NCI-H1436 (cell line): ENCODE data around the gene ZNRF2.

Experiments used
- DNase-seq: peaks from one replicate; lab custom pipeline; 2025; lab: John Stamatoyannopoulos, UW

Gene ZNRF2

DNA sequence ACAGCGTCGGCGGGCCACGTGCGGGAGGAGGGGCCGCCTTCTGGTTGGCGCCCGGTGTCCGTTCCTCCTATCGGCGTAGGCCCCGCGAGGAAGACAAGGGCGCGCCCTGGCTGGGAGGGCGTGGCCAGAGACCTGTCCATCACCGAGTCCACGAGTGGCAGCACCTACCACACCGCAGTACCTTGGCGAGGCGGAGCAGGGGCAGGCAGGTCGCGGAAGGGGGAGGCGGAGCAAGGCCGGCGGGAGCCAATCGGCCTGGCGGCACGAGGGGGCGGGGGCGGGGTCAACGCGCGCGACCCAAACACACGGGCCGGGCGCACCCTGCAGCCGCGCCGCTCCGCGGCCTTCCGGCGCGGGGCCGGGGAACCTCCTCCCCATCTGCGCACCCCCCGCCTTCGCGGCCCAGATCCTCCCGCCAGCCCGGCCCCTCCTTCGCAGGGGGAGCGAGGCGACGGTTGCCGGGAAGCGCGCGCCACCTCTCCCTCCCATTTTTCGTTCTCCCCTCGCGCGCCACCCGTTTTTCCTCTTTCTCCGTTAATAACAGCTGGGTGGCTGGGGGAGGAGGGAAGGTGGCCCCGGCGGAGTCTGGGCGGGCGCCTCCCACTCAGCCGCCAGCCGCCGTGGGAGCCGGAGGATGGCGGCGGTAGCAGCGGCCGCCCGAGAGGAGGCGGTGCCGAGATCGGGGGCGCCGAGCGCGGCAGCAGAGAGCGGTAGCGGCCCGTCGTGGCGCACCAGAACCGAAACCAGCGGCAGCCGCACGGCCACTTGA lies at the start of gene ZNRF2:
TSS of gene ZNRF2 (plus strand) at position 300 of the 769 bp plus-strand sequence. CDS start 761 bp downstream, outside the sequence.
- DNase-seq, result peak; percentile 98

DNA sequence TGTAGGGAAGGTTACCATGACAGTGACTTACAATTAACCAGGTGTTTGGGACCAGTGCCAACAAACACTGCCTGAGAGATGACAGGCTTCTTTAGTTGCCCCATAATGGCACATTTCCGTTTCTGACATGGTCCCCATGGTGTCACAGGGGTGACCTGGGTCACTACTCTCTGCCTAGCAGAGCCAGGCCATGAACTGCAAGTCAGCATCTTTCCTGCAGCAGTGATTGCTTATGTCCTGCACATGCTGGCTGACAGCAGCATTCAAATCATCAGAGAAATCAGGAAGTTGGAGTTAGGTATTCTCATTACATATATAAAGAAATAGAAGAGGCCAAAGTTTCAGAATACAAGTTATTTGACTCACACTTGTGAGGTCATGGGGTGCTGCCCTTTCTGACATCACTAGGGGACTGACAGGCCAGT lies 47.1 kb upstream of the ZNRF2 start:
- peak; percentile 53 for DNase-seq

DNA sequence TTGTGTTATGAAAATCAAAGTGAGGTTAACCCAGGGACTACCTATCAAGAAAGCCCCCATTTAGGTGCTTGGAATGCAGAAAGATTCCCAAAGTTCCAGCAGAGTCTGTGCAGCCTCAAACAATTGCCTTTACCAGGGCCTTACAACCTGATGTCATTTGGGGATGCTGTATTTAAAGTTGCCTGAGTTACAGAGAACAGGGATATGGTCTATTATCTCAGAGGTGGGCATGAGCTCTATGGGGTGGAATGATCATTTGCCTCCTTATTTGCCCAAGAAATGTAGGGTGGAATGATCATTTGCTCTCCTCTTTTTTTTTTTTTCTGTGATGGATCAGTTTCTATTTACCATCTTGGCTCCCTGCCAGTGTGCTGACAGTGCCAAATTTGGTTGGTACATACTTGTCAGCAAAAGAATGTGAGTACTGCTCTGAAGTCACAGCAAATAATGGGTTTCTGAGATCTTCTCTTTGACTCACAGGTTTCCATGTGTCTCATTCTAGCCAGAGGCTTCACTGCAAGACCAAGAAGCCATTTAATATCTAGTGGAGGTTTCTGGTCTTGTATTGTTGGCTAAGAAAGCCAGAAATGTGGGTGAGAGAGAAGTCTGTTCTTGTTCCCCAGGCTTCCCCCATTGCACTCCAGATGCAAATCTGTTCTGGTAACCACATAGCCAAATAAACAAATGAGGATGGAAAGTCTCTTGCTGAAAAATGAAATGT lies 45.5 kb upstream of the ZNRF2 start:
- DNase-seq, result peak; percentile 49

DNA sequence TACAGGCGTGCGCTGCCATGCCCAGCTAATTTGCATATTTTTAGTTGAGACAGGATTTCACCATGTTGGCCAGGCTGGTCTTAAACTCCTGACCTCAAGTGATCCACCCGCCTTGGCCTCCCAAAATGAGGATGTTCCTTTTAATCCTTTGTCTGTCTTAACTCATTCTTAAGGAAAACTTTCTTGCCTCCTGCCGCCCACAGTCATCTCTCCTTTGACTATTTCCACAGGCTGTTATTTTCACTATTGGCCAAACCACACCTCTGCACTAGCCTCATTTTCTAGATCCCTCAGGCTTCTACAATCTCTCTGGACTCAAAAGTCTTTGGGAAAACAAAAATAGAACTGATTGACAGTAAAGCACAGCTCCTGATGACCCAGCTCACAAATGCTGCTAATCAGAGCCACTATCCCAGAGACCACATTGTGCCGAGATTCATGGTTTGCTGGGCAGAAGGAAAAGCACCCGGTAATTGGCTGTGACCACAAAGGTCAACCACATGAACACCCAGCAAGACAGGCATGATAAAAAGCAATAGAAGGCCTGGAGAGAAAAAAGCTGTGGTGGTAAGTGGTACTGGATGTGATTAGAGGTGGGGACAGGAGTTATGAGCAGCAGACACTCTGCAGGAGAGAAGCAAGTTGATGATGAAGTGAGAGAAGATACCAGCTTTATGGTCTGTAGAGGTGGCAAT lies 44.1 kb upstream of the ZNRF2 start:
- no peak for DNase-seq

DNA sequence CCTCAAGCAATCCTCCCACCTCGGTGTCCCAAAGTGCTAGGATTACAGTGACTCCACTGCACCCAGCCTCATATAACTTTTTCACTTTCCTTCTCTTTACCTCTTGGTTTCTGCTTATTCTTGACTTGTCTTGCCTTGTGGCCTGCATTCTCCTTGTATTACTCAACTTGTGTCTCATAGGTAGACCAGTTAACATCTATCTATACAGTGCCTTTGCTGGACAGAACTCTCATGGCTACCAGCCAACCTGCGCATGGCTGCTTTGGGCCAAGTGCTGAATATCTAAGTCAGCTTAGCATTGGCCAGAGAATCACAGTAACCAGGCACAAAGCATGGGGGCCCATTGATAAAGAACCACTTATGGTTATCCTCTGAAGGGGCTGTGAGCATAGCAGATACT lies 42.6 kb upstream of the ZNRF2 start:
- no peak for DNase-seq

DNA sequence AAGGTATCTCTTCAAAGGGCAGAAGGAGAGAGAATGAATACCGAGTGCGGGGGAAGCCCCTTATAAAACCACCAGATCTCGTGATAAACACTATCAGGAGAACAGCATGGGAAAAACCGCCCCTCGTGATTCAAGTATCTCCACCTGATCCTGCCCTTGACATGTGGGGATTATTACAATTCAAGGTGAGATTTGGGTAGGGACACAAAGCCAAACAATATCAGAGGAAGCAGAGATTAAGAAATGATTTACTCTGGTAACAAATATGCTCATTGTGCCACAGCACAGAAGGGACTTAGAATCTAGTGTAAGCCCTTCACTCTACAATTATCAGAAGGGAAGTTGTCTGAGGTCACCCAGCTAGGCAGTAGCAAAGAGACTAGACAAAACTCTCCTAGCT lies 40.1 kb upstream of the ZNRF2 start:
- no peak for DNase-seq

DNA sequence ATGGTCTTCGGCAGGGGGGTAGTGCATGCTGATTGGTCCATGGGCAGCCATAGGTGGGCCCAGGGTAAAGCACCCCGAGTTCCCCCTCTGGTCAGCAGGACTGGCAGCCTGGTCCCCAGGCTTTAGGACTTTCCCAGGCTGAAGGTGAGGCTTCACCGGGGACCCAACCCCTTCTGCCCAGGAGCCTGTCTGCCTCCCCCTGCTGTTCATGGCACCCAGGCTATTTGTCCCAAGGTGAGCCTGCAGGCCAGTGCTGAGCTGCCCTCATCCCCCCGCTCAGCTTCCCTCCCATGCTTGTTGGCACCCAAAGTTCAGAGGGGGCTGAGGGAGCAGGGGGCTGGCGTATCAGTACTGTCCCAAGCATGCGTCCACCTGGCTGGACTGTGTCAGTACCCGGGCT lies 38.5 kb upstream of the ZNRF2 start:
- no peak for DNase-seq

DNA sequence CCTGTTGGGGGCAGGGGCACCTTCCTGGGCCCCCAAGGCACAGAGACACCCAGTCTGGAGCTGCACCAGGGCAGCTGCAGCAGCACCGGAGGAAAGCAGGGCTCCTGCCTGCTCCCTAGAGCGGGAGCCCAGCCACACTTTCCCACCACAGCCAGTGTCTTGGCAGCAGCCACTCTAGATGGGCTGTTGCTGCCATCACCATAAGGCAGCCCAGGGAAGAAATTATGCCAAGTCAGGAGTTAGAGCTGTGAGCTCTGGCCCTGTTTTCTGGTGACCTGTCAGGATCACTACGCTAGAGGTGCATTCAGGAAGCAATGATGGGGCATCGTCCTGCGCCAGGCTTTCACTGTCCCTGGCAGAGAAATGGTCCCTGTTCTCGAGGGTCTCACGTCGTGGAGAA lies 38.0 kb upstream of the ZNRF2 start:
- no peak for DNase-seq

DNA sequence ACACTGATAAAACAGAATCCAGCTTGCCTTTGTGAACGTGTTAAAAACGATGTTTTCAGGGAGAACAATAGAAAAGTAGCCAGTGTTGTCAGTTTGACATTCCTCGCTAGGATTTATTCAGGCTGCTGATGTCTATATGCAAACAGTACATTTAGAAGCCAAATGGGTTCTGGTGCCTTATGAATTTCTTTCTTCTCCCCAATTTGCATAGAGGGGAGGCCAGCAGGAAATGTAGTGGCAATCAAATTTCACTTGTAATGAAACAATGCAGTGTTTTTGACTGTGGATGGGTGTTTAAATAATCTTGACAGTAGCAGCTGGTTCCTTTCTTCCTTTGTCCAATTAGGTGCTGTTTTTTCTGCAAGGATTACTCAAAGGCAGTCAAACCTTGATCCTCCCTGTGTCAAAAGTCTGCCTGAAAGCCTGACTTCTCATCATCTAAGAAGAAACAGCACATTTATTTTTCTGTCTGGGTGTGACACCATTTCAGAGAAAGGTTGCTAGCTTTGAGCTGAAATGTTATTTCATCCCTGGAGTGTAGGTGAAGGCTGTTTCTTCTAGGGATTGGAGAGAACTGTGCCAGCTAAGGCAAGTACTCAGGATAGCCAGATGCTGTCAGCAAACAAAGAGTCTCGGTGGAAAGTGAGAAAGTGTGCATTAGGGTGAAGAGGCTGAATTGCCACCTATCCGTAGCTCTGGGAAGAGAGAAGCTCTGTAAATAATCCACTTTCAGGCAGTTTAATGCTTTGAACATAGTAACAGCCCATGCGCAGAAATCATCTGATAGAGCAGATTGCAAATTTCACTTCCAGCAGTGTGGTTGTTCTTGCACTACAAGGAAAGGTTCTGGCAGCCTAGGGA lies 36.6 kb upstream of the ZNRF2 start:
- peak; percentile 62 for DNase-seq

DNA sequence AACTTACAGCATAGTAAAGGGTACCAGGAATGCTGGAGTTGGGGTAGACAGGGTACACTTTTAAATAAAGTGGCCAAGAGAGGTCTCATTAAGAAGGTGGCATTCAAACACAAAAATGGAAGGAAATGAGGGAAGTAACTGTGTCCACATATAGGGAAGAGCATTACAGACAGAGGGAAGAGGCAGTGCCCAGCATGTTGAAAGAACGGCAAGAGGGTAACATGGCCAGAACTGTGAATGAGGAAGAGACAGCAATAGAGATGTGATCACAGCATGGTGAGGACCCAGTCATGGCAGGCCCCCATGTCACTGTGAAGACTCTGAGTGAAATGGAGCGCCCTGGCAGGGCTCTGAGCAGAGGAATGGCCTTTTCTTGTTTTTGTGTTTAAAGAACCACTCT lies 35.1 kb upstream of the ZNRF2 start:
- no peak for DNase-seq

DNA sequence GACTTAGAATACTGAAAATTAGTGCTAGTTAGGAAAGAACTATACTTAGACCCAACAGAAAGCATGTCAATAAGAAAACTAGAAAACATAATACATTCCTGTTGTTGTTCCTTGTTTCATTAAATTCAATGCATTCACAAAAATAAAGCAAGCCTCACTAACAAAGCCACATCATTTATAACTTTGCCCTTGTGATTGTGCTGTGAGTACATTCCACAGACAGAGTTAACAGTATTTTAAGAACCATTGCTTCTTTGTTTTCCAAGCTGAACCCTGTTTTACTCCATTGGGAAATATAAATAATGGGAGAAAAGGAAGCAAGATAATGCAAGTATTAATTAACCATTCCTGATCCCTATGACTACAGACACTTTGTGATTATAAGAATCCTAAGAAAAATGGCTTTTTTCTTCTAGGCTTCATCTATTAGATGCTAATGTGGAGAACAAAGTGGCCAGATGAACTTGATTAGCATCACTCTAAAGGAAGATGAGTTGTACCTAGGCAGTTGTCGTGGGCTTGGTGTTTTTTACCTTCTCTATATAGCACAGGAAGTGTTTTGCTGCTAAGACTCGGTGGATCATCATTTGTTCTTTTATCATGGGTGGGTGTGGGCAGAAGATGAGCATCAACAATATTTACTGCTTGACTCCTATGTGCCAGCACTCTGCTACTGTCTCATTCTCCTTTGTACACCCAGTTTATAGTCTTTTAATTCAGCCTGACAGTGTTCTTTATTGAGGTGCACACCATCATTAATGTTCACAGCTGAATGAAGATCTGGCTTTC lies 34.2 kb upstream of the ZNRF2 start:
- no peak for DNase-seq

DNA sequence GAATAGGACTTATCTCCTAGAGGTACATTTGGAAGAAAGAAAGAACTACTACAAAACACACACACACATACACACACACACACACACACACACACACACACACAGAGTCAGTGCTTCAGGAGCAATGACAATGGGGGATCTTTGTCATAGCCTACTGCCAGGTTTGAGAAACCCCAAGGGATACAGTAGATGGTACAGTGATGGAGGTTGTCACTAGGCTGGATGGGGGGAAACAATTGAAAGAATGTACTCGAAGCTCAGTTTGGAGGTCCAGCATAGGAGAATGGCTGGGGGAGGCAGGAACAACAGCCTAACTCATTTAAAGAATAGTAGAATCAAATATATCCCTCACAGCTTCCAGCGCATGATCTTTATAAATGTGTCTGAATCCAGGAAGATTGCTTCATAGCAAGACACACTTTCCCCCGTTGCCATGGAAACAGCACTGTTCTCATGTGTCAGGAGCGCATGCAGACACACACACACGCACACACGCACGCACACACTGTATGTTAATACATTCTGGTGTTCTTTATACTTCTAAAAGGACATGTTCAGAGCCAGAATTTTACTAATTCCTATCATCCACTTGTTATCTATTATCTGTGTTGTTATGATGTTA lies 32.6 kb upstream of the ZNRF2 start:
- DNase-seq, result no peak

DNA sequence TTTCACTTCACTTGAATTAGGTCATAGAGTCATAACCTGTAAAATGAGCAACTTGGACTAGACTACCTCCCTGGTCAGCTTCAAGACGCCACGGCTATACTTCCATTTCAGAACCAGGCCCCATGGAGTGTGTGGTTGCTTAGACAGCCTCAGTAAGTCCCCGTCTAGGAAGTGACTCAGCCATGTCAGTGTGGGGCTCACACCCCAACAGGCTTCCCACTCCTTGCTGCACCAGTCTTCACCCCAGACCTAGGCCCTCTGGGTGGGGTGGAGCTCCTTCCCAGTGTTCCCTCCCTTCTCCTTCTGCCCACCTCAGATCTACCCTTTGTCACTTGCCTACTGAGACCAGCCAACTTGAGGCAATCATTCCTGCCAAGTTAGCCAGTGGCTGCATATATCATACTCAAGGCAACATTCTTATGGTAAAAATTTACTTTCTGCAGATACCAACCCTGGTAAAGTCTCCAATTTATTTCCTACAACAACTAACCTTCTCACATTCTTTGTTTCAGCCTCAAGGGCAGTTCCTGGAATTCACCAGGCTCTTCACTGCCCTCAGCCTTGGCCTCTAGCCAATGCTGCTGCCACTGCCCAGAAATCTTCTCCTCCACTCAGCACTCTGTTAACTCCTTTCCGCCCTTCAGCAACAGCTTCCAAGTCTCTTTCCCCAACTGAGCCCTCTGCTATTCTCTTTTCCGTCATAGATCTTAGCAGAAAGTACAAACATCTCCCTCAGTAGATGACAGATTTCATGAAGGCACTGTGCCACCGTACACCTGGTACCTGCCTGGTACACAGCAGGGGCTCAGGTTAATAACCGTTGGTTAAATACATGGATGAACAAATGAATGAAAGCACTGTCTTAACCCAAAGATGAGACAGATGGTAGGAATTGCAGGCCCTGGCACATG lies 31.3 kb upstream of the ZNRF2 start:
- DNase-seq, result no peak

DNA sequence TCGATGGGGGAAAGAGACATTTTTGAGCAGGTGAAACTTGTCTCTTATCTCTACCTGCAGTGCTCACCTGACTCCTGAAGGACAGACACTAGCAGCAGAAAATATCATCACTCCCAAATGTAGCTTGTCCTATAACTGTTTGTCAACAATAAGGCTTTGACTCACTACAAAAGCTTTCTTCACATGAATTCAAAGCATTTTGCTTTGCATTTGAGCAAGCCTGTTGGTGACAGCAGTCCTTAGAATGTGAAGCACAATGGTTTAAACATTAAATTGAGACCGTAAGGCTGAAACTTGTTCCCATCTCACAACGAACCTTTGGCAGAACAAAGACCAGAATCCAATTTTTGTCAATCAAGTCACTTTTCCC lies 30.6 kb upstream of the ZNRF2 start:
- no peak for DNase-seq

DNA sequence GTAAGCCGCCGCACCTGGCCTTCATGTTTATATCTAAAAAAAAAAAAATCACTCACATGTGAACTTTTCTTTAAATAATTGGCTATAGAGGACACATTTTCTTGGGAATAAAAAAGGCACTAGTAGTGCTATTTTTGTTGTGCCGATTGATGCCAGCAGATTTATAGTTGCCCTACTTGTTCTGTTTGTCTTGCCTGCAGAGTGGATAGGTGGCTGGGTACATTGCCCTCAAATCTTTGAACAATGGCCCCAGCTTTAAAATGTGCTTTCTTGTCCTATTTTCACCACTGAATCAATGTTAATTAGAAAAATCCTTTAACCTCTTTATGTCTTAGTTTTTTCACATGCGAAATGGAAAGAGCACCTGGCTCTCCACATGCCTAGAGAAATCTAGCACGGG lies 30.1 kb upstream of the ZNRF2 start:
- DNase-seq, result no peak

DNA sequence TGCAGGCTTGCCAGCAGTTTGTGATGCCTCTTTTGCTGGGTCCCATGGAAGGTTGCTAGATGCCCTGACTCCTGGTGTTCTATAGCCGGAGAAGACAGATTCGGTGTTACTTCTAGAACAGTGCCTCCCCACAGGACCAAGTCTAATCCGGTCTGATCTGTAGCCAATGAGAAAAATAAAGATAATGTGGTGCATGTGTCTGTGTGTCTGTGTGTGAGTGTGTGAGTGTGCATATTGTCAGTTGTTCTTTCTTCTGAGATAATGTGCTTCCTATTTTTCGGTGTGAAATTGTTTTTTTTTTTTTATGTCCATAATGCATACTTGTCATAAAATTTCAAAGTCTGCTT lies 29.7 kb upstream of the ZNRF2 start:
- DNase-seq, result no peak

DNA sequence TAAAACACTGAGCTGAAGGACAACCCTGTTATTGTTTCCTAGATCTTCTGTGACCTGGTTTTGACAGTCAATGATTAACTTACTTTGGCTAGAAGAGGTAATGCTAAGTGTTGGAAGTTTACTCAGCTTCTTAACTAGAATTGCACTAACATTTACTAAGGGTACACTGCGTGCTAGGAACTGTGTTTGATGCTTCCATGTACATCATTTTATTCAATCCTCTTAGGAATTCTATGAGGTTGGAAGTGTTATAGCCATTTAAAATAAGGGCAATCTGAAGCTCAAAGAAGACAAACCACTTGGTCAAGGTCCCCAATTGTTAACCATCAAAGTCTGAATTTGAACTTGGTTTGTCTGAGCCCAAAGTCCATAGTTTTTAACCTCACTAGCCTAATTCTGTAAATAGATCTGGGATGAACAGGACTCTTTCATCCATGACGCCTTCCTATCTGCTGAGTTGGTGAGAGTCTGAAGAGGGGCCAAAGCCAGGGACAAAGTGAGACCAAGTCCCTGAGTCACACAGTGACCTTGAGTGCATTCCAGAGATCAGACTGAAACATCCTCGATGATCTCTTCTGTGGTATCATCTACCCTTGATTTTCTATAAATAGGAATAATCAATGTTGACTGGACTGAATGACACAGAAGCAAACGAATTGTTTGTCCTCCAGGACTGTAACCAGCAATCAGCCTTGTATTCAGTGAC lies 29.2 kb upstream of the ZNRF2 start:
- DNase-seq, result no peak

DNA sequence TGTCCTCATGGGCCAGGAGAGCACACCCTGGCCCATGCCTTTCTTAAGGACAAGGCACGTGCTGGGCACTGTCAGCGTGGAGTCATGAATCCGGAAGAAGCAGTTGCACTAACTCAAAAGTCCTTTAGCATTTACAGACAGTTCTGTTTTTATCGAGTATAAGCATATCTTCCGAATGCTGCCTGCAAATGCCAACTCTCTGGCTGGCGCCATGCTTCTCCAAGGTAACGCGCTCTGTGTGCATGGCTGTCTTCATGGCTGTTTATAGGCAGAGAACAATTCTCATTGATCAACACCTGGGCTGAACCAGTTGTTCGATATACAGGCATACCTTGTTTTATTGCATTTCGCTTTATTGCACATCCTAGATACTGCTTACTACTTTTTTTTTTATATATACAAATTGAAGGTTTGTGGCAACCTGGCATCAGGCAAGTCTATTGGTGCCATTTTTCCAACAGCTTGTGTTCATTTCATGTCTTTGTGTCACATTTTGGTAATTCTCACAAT lies 28.0 kb upstream of the ZNRF2 start:
- DNase-seq, result no peak

DNA sequence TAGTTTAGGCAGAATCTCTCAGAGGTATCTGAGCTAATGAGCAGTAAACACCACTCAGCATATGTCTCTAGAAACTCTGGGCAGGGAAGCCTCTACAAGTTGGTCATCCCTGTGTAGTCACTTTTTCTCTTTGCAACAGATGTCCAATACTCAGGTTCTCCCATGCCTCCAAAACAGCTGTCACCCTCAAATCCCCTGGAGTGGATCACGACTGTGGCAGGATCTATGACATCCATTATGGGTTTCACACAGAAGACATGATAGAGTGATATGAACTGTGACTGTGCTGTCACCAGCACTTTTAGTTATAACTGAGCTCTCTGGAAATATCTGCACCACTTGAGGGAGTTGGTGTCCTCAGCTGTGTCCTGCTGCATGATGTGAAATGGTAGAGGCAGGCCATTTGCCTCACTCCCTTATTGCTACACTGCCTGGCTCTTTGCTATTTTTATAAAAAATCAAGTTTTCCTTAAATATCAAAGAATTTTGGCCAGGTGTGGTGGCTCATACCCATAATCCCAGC lies 24.1 kb upstream of the ZNRF2 start:
- DNase-seq, result no peak
